ENCODE measurements around the gene PICALM. TPM values are rescaled to one million over a fixed set of nuclear protein-coding genes. Genes with fewer than 3 reads are reported as not detected.

Gene PICALM
- total and polyA plus RNA-seq, 4 donors, result 56.8 to 454 (median 152) TPM

DNA sequence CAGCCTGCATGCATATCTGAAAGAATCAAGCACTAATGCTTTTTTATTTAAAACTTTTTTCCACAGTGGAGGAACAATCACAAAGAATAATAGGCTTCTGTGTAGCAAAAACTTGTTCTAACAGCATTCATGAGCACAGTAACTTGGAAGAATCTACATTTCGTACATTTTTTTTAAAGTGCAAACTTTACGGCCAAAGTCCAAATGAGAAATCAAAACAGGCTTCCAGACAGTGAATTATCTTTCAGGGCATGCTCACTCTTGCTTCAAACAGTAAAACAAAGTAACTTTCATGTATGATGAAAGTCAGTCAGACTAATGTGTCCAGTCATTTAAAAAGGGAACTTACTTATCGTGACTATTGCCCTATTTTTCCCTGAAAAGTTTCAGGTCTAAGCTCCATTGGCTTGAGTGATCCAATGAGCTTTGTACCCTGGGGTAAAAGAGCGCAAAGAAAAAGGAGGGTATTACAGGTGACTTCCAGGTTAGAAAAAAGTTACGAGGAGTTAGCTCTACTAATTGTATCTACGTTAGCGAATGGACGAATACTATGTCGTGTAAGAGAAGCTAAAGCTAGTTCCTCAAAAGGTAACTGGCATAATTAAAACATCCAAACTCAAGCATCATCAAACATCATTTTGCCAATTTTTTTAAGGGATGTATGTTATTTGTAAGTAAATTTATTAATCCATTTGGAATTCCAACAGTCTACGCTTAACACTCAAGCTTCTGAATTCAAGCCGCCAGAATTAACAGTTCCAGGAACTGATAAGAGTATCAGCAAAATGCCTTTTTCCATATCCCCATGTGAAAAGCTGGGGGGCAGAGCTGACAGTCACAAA, 1.7 kb downstream of the PICALM start:
- peak overlapping the region; percentile 97 for H3K4me3 ChIP-seq
- H3K27ac ChIP-seq (ENCODE audit: low read depth in 1 of 2, low read length in 1 of 2), result peak overlapping the region; percentile 73 to 94
- H3K4me1 ChIP-seq (ENCODE audit: control insufficient read depth in 5 of 5, insufficient read depth in 5 of 5, low read length in 5 of 5), result peaks cover 0 to 33% (median 11%) of the 10 kb centered on the region in 5 donors
- H3K27me3 ChIP-seq (ENCODE audit: control insufficient read depth in 3 of 3, insufficient read depth in 3 of 3, low read length in 2 of 3), result no peaks in the 10 kb centered on the region
- H3K9ac ChIP-seq (ENCODE audit: insufficient read depth in 1 of 2, low read length in 2 of 2), result peak overlapping the region; percentile 84 to 93
- DNase-seq, result peak in 2 of 3 donors; percentile 58 to 75
- TF ChIP-seq, protein P1, sequence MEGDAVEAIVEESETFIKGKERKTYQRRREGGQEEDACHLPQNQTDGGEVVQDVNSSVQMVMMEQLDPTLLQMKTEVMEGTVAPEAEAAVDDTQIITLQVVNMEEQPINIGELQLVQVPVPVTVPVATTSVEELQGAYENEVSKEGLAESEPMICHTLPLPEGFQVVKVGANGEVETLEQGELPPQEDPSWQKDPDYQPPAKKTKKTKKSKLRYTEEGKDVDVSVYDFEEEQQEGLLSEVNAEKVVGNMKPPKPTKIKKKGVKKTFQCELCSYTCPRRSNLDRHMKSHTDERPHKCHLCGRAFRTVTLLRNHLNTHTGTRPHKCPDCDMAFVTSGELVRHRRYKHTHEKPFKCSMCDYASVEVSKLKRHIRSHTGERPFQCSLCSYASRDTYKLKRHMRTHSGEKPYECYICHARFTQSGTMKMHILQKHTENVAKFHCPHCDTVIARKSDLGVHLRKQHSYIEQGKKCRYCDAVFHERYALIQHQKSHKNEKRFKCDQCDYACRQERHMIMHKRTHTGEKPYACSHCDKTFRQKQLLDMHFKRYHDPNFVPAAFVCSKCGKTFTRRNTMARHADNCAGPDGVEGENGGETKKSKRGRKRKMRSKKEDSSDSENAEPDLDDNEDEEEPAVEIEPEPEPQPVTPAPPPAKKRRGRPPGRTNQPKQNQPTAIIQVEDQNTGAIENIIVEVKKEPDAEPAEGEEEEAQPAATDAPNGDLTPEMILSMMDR (IDR thresholded peaks at IDR 0.05; ENCODE audit: control extremely low read depth, extremely low read depth), result no peak
- 0% methylated on average over 11 of the region's 11 CpGs for WGBS, 2 donors
- no peaks in the 10 kb centered on the region for H3K9me3 ChIP-seq (ENCODE audit: control insufficient read depth in 4 of 4, insufficient read depth in 3 of 4, low read length in 3 of 4)
- no peak for ATAC-seq (ENCODE audit: insufficient read depth, low FRiP score)
- H3K36me3 ChIP-seq (ENCODE audit: control insufficient read depth in 4 of 4, insufficient read depth in 4 of 4, low read length in 4 of 4), result peaks cover 0 to 2% (median 0%) of the 10 kb centered on the region in 4 donors

DNA sequence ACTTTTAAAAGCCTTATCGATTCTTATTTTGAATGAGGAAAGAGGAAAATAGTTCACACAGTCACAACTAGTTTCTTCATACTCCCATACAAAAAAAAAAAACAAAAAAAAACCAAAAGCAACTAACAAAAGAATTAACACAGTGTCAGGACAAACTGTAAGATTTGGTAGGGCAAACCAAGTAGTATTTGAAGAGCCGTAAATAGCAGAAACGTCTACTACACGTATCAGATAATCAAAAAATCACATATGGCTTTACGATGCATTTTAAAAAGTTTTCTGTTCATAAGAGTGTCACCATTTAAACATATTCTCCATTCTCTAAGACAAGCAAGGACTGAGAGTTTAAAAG, 2.3 kb downstream of the PICALM start:
- WGBS, 2 donors, result 0 to 1% methylated on average over 5 of the region's 5 CpGs

DNA sequence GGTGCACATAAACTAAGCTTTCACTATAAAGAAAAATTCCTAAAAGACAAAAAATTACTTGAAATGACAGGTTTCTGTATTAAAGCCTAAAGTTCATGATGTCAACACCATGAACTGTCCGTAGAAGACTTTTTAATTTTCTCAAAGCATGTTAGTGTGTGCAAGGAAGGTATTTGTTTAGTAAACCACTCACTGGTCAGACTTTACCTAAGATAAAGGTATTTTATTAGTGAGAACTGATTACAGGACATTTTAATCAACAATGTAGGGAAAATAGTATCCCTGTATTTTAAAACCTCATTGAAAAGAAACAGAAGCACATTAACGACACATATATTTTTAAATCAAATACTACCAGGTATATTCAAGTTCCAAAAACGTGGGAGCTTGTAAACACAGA, 2.9 kb downstream of the PICALM start:
- Histone ChIP-seq H3K36me3 (ENCODE audit: control insufficient read depth in 4 of 4, insufficient read depth in 4 of 4, low read length in 4 of 4) (peaks cover 0 to 2% (median 0%) of the 10 kb centered on the region in 4 donors), H3K27ac (ENCODE audit: low read depth in 1 of 2, low read length in 1 of 2) (no peak overlapping the region), H3K27me3 (ENCODE audit: control insufficient read depth in 3 of 3, insufficient read depth in 3 of 3, low read length in 2 of 3) (no peaks in the 10 kb centered on the region), H3K9ac (ENCODE audit: insufficient read depth in 1 of 2, low read length in 2 of 2) (peak overlapping the region; percentile 84 to 93), H3K9me3 (ENCODE audit: control insufficient read depth in 4 of 4, insufficient read depth in 3 of 4, low read length in 3 of 4) (no peaks in the 10 kb centered on the region), H3K4me1 (ENCODE audit: control insufficient read depth in 5 of 5, insufficient read depth in 5 of 5, low read length in 5 of 5) (peaks cover 0 to 33% (median 20%) of the 10 kb centered on the region in 5 donors), H3K4me3 (no peak overlapping the region)
- TF ChIP-seq, protein P1 (IDR thresholded peaks at IDR 0.05; ENCODE audit: control extremely low read depth, extremely low read depth), result no peak
- peak in 1 of 3 donors; percentile 35 for DNase-seq
- ATAC-seq (ENCODE audit: insufficient read depth, low FRiP score), result no peak
- 4 to 7% methylated on average over 3 of the region's 3 CpGs for WGBS, 2 donors

More for the DNA sequence above, 2.3 kb downstream of the PICALM start:
- Histone ChIP-seq H3K27me3 (ENCODE audit: control insufficient read depth in 3 of 3, insufficient read depth in 3 of 3, low read length in 2 of 3) (no peaks in the 10 kb centered on the region), H3K9ac (ENCODE audit: insufficient read depth in 1 of 2, low read length in 2 of 2) (peak overlapping the region; percentile 84 to 93), H3K4me1 (ENCODE audit: control insufficient read depth in 5 of 5, insufficient read depth in 5 of 5, low read length in 5 of 5) (peaks cover 0 to 33% (median 17%) of the 10 kb centered on the region in 5 donors), H3K9me3 (ENCODE audit: control insufficient read depth in 4 of 4, insufficient read depth in 3 of 4, low read length in 3 of 4) (no peaks in the 10 kb centered on the region), H3K4me3 (no peak overlapping the region), H3K27ac (ENCODE audit: low read depth in 1 of 2, low read length in 1 of 2) (peak overlapping the region in 1 of 2 donors; percentile 94), H3K36me3 (ENCODE audit: control insufficient read depth in 4 of 4, insufficient read depth in 4 of 4, low read length in 4 of 4) (peaks cover 0 to 2% (median 0%) of the 10 kb centered on the region in 4 donors)
- TF ChIP-seq, protein P1 (IDR thresholded peaks at IDR 0.05; ENCODE audit: control extremely low read depth, extremely low read depth), result no peak
- ATAC-seq (ENCODE audit: insufficient read depth, low FRiP score) (no peak), DNase-seq (peak in 1 of 3 donors; percentile 50)

Measured in lung (tissue), 12 donors.